Stimulated activated CD4-positive, alpha-beta T cell treated with anti-CD3 and anti-CD28 coated beads, Interleukin-2, amount 100 ng/mL, for 24 hours (primary cell): Measurements from ENCODE around the gene HEXA.

Experiments used
- DNase-seq, 2 donors: peaks; one replicate each; pipeline ENCODE4 v3.0.0-alpha.2; 2020

The HEXA gene

DNA sequence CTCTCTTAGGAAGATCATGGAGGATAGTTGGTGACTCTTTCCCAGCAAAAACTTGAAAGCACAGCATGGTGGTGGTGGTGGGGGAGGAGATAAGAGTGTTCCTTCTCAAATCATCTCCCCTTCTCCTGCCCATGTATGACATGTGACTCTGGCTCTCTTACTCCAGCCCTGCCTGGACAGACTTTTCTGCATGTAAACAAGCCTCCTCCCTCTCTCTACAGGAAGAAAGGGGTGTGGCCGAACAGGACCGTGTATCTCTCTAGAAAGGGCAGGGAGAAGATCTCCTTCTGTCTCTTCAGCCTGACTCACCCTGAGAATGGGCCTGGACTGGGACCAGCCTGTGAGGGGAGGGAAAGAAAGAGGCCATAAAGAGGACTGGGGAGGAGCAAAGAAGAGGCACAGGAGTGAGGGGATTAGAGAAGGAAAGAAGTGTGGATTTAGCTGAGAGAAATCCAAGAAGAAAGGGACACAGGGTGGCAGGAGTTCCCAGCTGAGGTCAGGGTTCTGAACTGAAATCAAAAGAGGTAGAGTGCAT is 57.3 kb downstream of the HEXA start:
- no peak for DNase-seq

DNA sequence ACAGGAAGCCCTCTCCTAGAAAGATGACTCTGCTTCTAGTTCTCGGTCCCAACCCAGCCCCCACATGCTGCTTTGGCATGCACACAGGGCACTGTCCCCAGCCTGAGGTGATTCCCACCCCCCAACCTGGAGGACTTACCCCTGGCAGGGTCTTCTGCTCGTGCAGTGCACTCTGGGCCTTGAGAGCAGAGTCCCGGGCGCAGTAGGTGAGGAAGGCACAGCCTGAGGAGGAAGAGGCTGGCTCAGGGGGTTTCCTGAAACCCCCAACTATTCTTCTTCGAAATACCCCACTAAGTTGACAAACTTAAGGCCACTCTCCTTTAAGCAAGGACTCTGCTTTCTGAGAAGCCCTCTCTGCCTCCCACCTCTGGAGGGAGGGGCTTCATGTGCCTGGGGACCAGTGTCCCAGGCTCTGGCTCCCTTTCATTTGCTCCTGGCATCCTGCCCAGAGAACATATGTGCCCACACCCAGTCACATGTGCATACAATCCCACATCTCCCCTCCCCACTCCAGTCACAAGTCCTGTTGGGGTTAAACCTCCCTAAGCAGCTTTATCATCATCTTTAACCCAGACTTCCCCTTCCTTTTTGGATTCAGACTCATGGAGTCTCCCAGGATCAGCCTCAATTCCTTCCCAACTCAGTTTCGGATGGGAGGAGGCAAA is 60.0 kb downstream of the HEXA start:
- no peak for DNase-seq

DNA sequence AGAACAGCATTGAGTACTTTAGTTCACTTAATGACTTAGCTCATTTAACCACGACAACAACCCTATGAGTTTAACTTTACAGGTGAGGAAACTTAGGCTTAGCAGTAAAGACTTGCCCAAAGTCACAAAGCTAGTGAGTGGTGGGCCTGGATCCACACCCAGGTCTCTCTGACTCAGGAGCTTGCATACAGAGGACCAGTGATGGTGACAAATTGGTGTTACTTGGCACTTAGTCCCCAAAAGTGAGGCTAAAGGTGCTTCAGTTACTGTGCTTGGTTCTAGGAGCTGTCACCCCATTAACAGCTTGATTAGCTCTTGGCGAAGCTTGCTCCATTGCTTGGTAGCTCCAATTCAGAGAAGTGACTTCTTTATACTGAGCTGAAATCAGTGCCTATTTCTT is 61.9 kb downstream of the HEXA start:
- no peak for DNase-seq

DNA sequence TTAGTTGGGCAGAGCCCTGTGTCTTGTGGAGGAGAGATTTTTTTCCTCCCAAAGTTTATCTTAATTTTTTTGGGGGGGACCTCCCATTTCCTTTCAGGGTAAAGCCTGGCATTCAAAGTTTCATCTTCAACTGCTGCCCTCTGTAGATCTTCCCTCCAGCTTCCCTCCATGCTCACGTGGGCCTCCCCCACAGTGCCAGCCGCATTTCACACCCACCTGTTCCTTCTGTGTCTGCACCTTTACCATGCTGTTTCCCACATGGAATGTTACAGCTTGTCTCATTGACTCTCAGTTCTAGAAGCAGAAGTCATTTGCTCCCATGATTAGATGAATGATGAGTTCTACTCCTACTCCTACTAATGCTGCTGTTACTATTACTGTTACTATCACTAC is 62.4 kb downstream of the HEXA start:
- DNase-seq, result no peak

DNA sequence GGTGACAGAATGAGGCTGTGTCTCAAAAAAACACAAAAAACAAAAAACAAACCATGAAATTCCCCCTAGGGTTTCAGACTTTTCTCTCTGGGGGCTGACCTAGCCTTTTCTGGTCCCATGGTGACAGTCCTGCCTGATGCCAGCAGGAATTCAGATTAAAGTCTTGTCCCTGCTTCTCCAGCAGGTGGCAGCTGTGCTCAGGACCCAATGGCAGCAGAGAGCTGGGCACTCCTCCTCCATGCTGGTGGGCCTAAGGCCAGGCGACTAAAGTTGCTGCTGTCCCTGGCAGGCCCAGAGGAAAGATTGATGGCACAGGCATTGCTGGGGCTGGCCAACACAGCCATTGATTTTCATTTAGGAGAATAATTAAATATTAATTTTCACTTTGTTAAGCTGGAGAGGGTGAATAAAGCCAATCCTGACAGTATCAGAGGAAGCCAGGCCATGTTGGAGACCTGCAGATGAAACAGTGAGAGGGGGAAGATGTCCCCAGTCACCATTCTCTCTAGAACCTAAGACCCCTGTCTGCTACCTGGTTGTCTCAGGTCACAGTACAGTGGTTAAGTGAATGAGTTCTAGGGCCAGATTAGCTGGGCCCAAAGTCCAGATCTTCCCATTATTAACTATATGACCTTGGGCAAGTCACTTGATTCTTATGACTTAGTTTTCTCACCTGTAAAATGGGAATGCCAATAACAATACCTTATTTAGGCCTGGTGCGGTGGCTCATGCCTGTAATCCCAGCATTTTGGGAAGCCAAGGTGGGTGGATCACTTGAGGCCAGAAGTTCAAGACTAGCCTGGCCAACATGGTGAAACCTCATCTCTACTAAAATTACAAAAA is 63.0 kb downstream of the HEXA start:
- peak; percentile 65 for DNase-seq

DNA sequence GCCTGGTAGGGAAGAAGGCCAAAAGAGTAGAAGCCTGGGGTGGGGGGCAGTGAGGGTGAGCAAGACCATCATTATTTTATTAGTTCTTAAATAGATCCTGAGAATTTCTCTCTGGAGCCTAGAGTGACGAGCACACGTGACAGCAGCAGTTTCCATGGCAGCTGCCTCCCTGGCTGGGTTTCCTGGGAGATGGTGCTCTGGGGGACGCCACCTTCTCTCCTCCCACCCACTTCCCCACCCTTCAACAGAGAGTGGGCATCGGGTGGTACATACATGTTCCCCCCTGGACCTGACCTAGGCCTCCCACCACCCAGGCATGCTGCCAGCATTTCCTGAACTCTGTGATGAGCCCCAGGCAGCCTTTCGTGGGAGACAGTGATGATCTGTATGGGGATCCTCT is 68.8 kb downstream of the HEXA start:
- no peak for DNase-seq

DNA sequence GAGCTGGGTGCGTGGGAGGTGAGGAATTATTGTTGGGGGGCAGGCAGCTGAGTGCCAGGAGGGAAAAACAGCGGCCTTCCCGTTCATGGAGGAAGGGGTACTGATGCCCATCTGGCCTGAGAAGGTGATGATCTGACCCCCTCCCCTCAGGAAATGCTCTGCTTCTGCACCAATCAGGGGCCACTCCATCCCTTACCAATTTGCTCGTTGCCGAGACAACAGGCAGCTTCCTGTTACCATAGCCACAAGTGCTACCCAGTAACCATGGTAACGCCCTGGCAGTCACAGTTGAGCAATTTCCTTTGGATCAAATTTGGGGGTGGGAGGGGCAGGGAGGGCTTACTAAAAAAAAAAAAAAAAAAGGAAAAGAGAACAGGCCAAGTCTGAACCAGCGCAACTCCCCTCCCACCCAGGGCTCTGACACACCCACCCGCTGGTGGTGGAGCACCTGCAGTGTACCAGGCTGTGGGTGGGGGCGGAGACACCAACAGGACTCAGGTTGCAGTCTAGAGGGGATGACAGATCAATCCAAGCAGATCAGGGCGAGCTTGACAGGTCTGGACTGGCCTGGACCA is 69.5 kb downstream of the HEXA start:
- peak; percentile 15 to 24 for DNase-seq

DNA sequence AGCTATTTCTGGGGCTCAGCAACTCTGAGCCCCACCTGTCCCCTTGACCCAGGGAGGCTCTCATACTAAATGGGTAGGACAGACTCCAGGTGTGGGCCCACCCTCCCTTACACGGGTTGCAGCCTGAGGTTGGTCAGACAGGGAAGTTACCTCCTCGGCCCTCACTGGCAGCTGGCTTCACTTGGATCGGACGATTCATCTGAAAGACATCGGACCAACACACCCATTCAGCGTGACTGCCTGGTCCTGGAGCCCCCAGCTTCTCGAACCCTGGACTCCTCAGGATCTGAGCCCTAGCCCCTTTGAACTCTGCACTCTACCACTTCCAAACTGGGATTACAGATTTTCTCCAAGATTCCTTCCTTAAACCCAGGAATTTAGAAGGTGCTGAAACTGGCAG is 71.2 kb downstream of the HEXA start:
- DNase-seq, result no peak

DNA sequence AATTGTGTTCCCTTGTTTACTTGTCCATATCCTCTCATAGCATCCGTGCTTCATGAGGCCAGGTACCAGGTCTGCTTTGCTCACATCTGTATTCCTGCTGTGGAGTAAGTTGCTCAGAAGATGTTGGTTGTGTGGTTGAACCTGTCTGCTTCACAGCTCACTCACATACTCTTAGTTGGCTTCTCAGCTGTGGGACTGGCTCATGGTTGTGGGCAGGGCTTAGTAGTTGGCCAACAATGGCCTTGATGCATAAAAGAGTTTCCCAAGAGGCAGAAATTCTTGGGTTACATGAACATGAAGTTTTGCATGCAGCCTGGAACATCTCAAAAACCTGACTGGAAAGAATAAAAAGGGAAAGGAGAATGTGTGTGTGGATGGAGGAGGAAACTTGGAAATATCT is 72.9 kb downstream of the HEXA start:
- DNase-seq, result no peak
